Mammary epithelial cell (primary cell): ENCODE measurements around the gene RNF145.
"Not testable (repeated sequence)": the region's sequence is repeated elsewhere in the genome, so short reads cannot be mapped to it uniquely, and the experiment has no call there.

Source experiments
- EZH2 ChIP-seq: IDR thresholded peaks from 2 replicates; pipeline ENCODE4 v1.6.1; 2012; ENCODE audit warnings: low read length, inconsistent platforms, borderline replicate concordance
- TF ChIP-seq, protein P1 (sequence below), 2 donors: IDR thresholded peaks in 1 of 2; conservative IDR thresholded peaks in 1 of 2; 2 replicates each; pipeline ENCODE4 v1.5.1; 2011 to 2012; ENCODE audit warnings: inconsistent platforms in 2 of 2, low read length in 2 of 2, mild to moderate bottlenecking in 2 of 2, control low read depth in 1 of 2, low read depth in 1 of 2; ENCODE audit not compliant: insufficient read depth in 1 of 2; ENCODE audit errors: extremely low read depth in 1 of 2

DNA sequence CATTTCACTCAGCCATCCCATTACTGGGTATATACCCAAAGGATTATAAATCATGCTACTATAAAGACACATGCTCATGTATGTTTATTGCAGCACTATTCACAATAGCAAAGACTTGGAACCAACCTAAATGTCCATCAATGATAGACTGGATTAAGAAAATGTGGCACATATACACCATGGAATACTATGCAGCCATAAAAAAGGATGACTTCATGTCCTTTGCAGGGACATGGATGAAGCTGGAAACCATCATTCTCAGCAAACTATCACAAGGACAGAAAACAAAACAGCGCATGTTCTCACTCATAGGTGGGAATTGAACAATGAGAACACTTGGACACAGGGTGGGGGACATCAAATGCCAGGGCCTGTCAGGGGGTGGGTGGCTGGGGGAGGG is 64.2 kb downstream of the RNF145 start:
- TF ChIP-seq, protein P1, sequence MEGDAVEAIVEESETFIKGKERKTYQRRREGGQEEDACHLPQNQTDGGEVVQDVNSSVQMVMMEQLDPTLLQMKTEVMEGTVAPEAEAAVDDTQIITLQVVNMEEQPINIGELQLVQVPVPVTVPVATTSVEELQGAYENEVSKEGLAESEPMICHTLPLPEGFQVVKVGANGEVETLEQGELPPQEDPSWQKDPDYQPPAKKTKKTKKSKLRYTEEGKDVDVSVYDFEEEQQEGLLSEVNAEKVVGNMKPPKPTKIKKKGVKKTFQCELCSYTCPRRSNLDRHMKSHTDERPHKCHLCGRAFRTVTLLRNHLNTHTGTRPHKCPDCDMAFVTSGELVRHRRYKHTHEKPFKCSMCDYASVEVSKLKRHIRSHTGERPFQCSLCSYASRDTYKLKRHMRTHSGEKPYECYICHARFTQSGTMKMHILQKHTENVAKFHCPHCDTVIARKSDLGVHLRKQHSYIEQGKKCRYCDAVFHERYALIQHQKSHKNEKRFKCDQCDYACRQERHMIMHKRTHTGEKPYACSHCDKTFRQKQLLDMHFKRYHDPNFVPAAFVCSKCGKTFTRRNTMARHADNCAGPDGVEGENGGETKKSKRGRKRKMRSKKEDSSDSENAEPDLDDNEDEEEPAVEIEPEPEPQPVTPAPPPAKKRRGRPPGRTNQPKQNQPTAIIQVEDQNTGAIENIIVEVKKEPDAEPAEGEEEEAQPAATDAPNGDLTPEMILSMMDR (conservative IDR thresholded peaks at IDR 0.05 in 1 of 2, IDR thresholded peaks at IDR 0.05 in 1 of 2; ENCODE audit: extremely low read depth in 1 of 2, insufficient read depth in 1 of 2, low read depth in 1 of 2, low read length in 2 of 2): not testable (repeated sequence)
- TF ChIP-seq EZH2: not testable (repeated sequence)
